ENCODE data around the gene CD59.
A peak's percentile ranks its signal among the peaks of the same experiment; 100 is the strongest.

Gene CD59

DNA sequence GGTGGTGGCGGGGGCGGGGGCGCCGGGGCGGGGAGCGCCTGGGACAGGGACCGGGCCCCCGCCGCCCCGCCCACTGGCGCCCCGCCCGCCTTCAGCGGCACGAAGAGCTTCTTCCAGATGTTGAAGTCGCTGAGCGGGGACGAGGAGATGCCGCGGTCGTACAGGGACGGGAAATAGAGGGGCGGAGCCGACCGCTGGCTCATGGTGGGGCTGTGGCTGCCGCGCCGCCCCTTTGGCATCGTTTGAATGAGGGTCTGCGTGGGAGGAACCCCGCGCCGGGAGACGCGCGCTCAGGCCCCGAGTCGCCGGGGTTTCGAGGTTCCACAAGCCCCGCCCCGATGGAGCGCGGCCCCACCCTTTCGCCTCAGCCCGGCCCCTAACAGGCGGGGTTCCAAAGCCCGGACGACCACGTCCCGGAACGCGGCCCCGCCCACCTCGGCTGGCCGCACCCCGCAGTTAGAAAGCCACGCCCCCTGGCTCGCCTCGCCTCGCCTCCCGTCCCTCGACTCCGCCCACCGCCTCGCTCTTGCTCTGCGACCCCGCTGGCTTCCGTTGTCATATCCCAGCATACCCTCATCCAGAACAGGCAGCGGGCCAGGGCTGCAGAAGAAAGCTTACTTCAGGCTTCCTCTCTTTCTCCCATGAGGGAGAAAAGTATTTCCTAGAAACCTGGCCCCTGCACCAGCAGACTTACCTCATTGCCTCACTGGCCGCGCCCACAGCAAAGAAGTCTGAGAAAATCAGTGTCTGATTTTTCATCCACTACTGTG, 35.5 kb downstream of the CD59 start, which contains the start of gene C11orf91:
C11orf91 (minus strand) TSS at position 325 of the 770 bp plus-strand sequence; CDS start at position 239, 86 bp downstream.
- intact Hi-C loops (cut with DNase I), result loop anchor here (5.0 kb wide), 1 partner anchor 37 kb away; the partner anchor contains the start of gene CD59
- peak; percentile 82 to 99 (median 96) for DNase-seq

DNA sequence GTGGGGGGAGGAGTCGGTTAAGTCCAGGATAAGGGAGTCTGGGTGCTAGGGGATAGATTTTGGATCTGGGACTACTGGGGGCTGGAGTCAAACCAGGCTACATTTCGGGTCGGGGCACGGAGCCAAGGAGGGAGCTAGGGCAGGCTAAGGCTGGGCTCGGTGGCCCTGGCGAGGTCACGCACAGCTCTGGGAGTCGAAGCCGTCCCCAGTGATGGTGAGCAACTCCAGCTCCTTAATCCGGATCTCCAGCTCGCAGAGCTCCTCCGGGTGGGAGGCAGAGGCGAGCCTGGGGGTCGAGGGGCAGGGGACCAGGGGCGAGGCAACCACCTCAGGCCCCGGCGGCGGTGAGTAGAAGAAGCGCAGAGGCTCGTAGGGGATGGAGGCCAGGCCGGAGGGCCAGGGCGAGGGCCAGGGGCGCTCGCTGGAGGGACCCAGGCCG, 36.1 kb downstream of the CD59 start:
- intact Hi-C loops (cut with DNase I), result loop anchor here (5.0 kb wide), 1 partner anchor 37 kb away; the partner anchor contains the start of gene CD59
- peak in 2 of 42 donors; percentile 29 to 36 for DNase-seq

DNA sequence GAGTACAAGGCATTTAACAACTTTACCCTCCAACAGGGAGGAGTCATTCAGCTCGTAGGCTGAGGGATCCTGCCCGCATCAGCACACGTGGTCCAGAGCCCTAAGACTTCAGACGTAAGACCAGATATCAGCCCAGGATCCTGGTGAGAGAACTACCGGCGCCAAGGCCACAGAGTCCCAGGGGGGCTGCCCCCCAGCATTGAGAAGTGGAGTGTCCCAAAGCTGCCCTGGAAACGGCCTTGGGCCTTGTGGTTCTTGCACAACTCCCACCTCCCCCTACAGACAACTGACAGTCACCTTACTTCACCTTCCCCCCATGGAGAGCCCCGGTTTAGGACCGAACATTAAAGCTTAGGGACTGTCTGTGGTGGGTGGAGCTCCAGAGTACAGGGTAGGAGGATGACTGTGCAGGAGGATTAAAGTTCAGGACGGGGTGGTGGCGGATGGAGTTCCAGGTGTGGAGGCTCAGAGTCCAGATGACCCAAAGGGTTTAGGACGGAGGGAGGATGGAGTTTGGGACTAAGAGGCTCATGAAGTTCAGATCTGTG, 36.6 kb downstream of the CD59 start:
- DNase-seq, result no peak
- intact Hi-C loops (cut with DNase I), result loop anchor here (5.0 to 10.0 kb wide), 2 partner anchors 38 to 435 kb away; partner anchors contain the start of gene CD59

DNA sequence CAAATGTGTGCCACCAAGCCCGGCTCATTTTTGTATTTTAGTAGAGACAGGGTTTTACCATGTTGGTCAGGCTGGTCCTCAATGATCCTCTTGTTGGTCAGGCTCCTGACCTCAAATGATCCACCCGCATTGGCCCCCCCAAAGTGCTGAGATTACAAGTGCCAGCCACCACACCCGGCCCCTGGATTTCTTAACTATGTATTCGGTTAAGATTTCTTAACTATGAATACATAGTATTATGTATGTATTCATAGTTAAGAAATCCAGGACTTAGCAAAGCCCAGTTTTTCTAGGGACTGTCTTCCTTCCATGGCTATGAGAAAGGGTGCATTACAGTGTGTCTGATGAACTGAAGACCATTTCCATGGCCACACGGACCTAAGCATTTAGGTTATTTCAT, 37.3 kb downstream of the CD59 start:
- intact Hi-C loops (cut with DNase I), result loop anchor here (10.0 kb wide), 1 partner anchor 434 kb away; no protein-coding TSS in a partner anchor
- no peak for DNase-seq

DNA sequence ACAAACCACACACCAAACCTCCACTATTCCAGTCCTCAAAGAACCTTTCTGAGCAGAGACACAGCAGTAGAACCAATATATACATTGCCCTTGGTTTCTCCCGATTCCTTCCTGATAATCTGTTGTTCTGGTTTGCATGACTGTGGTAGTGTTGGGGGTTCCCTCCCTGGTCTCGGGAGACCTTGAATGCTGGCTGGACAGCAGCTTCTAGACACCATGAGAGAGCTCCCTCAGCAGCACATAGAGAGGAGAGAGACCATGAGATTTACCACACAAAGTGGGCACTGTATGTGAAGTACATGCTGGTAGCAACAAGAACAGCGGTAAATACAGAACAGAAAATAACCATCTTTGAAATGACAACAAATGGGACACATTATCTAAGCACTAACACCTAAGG, 38.2 kb downstream of the CD59 start:
- intact Hi-C loops (cut with DNase I), result loop anchor here (10.0 kb wide), 1 partner anchor 433 kb away; no protein-coding TSS in a partner anchor
- DNase-seq, result no peak

DNA sequence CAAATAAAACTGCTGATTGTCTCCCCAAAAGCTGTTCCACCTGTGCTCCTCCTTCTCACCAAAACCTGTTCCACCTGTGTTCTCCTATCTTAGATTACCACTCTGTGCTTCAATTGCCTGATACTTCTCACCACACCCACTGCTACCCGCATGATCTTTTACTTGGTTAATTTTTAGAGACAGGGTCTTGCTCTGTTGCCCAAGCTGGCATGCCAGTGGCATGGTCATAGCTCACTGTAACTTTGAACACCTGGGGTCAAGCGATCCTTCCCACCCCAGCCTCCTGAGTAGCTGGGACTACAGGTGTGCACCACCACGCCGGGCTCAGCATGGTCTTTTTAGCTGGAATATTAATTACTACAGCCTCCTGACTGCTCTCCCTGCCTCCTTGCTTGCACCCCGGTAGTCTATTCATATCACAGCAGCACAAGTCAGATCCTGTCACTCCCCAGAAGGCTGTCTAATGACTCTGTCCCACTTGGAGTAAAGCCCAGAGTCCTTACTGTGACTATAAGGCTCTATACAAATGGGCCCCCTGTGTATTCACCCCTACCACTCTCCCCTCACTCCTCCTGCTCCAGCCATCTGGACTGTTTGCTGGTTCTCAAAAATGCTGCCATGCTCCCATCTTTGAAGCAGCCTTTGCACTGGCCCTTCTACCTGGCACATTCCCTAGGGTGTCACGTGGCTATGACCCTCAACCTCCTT, 39.1 kb downstream of the CD59 start:
- intact Hi-C loops (cut with DNase I), result loop anchor here (10.0 kb wide), 1 partner anchor 432 kb away; no protein-coding TSS in a partner anchor

DNA sequence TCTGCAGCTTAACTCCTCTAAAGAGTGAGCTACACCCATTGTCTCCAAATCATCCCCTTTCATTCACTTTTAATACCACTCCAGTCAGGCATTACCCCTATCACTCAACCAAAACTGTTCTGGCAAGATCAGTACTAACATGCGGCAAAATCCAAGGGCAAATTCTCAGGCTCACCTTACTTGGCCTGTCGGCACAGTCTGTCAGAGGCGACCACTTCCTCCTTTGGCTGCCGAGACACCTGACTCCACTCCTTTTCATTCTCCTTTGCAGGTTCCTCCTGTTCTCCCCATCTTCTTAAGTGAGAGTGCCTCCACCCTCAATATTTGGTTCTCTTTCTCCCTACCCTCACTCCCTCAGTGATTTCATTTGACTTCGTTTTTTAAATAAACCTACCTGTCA, 39.8 kb downstream of the CD59 start:
- intact Hi-C loops (cut with DNase I), result loop anchor here (10.0 kb wide), 1 partner anchor 432 kb away; no protein-coding TSS in a partner anchor
- no peak for DNase-seq

More for the DNA sequence above, 39.1 kb downstream of the CD59 start:
- no peak for DNase-seq

DNA sequence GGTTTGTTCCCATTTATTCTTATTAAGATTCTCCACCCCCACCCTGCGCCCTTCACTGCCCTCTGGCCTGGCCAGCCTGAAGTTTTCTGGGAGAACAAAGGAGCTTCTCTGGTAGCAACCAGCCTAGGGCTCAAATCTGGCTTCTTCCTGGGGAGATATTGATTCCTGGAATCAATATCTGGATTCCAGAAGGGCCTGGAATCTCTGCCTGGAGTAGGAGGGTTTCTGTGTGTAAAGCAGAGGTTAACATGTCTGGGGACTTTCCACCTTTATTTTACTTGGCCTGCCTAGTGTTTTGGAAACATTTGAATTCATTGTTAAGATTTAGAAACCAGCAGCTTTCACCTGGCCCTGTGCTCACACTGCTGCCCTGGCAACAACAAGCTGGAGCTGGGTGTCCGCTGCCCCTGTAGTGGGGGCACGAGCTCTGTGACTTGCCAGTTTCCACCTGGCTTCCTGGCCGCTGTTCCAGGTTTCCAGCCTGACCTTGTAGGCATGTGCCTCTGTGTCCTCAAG, 41.1 kb downstream of the CD59 start:
- no peak for DNase-seq
- intact Hi-C loops (cut with DNase I), result loop anchor here (10.0 kb wide), 1 partner anchor 430 kb away; no protein-coding TSS in a partner anchor

DNA sequence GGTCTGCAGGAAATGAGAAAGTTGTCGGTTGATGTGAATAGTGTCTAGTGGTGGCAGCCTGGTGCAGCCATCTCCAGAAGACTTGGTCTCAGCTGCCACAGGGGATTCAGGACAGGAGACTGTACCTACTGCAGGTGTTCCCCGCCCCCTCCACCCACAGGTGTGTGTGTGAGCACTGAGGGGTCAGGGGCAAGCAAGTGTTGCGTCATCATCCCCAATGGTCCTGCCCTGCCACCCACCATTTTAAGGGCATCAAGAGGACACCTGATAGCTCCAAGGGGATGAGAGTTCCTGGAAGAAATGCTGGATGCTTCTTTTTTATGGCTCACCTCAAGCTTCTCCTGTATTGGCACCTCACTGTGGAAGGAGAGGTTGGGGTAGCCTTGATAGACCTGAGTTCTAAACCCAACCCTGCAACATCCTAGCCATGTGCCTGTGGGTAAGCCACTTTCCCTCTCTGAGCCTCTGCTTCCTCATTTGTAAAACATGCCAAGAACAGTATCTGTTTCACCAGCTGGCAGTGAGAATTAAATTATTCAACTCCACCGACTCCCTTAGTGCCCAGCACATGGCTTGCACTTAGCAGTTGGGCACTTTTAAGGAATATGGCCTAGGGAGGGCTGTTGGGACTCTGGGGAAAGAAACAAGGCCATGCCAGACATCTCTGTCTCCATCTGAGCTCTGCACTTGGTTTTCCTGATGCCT, 41.7 kb downstream of the CD59 start:
- intact Hi-C loops (cut with DNase I), result loop anchor here (5.0 to 10.0 kb wide), 2 partner anchors 430 to 532 kb away; partner anchors contain the start of gene CSTF3
- DNase-seq, result no peak

DNA sequence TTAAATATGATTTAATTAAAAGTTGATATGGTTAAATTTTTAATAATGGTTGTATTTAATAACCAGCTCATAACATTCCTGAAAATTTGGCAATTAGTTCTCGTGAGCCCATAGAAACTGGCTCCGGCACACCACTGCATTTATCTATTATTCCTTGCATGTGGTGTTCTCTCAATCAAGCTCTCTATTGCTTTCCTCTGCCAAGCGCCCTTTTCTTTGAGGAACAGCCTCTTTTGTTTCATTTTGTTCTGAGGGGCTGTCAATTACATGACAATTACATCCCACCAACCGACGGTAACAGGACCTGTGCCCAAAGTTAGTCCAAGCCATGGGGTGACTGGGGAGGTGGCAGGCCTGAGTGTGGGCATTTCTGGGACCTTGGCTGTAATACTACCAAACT, 43.7 kb downstream of the CD59 start:
- no peak for DNase-seq
- intact Hi-C loops (cut with DNase I), result loop anchor here (5.0 to 10.0 kb wide), 2 partner anchors 428 to 530 kb away; partner anchors contain the start of gene CSTF3

DNA sequence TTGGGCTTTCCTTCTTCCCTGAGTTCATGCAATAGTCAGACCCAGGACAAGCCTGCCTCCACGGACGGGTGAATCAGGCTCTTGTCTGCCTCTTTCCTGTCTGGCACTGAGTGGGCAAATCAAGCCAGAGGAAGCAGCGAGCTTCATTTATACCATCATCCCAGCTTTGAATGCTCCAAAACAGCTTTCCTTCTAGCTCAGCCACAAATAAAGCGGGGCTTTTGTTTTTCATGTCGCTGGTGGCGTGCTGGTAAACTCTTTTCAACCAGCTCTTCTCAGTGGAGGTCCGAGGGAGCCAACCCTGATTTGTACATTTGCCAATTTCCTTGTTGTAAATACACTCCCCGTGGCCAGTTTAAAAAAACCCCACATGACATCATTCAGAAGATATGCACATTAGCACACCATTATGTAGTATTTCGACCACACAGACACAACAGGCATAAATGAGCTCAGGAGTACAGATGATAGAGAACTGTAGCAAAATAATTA, 44.2 kb downstream of the CD59 start:
- DNase-seq, result peak in 41 of 42 donors; percentile 38 to 92 (median 71)
- intact Hi-C loops (cut with DNase I), result loop anchor here (5.0 to 10.0 kb wide), 2 partner anchors 427 to 530 kb away; partner anchors contain the start of gene CSTF3

DNA sequence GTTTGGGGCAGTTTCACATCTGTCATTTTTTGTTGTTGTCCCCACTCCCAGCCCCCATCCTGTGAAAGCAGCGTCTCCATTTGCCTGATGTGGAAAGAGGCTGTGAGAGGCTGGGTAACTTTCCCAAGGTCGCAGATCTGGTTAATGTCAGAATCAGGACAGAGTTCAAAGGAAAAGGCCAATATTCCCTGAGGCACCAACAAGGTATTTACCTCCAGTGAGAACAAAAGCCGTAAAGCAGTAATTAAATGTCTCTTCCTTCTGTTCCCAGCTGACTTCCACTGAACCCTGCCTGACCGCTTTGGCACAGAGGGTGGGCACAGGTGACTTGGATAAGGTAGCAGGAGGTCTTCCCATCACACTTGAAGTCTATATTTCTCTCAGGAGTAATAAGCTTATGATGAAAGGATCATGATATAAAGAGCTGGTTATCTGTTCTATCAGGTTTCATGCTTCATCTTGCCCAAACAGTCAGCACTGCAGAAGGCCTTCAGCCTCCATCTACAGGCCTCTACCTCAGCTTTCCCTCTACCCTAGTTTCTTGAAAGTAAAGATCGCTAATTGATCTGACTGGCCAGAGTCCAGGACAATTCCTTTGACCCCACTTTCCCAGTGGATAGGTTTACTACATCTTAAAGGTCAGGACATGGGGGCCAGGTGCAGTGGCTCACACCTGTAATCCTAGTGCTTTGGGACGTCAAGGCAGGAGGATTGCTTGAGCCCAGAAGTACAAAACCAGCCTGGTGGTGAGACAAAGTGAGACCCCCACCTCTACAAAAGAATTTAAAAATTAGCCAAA, 45.0 kb downstream of the CD59 start:
- DNase-seq, result no peak
- intact Hi-C loops (cut with DNase I), result loop anchor here (5.0 to 10.0 kb wide), 2 partner anchors 426 to 529 kb away; partner anchors contain the start of gene CSTF3

DNA sequence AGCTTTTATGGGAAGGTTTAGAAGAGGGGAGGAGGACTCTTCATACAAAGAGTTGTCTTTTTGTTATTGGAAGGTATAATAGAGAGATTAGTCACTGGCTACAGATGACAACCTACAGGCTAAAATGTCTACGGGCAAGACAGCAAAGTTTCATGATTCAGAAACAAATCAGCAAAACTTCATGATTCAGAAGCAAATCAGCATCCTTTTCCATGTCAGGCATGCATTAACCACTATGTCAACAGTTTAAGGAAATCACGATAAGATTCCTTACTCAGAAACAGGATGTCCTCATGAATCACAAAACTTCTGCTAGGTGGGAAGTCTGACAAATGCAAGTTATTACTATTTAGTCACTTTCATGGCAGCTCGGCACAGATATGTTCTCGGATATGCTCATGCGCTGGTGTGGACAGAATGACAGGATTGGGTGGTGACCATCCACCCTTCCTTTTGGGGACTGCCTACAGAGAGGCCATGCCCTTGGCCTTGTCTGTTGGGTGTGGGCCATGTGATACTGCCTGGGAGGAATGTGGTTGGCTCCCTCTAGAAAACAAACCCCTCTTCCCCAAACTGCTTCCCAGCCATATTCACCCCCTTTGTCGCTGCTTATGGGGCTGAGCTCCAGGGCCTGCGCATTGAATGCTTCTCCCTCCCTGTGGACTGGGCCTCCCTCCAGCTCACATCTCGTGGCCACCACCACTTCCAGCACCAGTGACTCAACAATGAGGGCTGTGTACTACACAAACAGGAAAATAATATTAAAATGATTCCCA, 45.7 kb downstream of the CD59 start:
- intact Hi-C loops (cut with DNase I), result loop anchor here (5.0 to 10.0 kb wide), 2 partner anchors 426 to 528 kb away; partner anchors contain the start of gene CSTF3
- peak in 41 of 42 donors; percentile 32 to 93 (median 66) for DNase-seq

DNA sequence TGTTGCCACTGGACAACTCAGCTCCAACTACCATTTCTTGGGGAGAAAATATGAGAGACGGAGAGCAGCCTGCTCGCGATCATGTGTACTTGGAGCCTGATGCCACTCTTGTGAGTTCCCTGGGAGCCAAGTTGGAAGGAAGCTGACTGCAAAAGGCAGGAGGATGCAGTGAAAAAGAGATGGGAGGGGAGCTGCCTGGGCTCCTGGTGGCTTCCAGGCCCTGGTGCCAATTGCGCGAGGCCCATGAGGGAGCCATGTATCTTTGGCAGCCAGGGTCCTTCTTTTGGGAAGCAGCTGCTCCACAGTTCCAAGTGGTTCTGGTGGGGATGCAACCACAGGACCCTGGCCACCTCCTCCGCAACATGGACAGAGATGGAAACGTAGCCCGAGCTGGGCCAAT, 46.7 kb downstream of the CD59 start:
- DNase-seq, result no peak
- intact Hi-C loops (cut with DNase I), result loop anchor here (2.0 kb wide), 1 partner anchor 327 kb away; no protein-coding TSS in a partner anchor

DNA sequence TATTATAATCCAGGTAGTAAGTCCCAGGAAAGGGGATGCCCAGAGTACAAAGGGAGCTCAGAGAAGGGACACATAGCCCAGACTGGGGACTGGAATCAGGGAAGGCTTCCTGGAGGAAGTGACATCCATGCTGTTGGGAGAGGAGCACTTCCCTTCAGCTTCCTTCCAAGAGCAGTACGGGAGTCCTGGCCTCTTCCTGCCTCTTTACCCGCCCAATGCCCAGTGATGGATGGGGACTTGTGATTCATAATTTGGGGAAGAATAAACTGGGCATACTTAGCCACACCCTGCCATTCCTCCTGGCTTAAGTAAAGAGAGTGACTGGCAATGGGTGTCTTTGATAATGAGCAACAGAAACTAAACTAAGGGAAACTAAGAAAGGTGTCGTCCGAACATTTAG, 47.1 kb downstream of the CD59 start:
- intact Hi-C loops (cut with DNase I), result loop anchor here (2.0 kb wide), 1 partner anchor 326 kb away; no protein-coding TSS in a partner anchor

More for the DNA sequence above, 47.1 kb downstream of the CD59 start:
- peak in 1 of 42 donors; percentile 34 for DNase-seq
